GM21526 (cell line): Measurements from ENCODE around the gene METTL26.

Experiments
- ATAC-seq: cut with Tn5 transposase; IDR thresholded peaks from one replicate; pipeline ENCODE4 v1.9.1; 2021; ENCODE audit warnings: moderate library complexity; ENCODE audit not compliant: unreplicated experiment, low FRiP score

The METTL26 gene

GRCh38 chr16:586645-587590, 49.2 kb downstream of the METTL26 start:
- ATAC-seq = no peak

DNA sequence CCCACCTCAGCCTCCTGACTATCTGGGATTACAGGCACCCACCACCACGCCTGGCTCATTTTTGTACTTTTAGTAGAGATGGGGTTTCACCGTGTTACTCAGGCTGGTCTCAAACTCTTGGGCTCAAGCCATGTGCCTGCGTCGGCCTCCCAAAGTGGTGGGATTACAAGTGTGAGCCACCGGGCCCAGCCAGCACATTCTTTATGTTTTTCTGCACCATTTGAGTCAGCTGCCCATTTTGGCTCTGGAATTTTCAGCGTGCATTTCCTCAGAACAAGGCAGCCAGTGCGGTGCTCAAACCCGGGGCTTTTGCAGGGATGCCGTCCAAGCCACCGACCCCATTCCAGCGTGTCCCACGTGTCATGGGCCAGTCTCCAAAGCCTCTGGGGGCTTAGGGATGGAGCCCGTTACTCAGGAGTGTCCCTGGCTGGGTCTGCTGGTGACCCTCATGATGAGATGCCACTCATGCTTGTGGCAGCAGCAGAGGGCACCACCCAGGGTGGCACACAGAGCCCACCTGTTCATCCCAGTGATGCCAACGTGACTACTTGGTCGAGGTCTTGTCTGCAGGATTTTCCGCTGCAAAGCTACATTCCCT, 50.0 kb downstream of the METTL26 start:
- ATAC-seq = no peak

DNA sequence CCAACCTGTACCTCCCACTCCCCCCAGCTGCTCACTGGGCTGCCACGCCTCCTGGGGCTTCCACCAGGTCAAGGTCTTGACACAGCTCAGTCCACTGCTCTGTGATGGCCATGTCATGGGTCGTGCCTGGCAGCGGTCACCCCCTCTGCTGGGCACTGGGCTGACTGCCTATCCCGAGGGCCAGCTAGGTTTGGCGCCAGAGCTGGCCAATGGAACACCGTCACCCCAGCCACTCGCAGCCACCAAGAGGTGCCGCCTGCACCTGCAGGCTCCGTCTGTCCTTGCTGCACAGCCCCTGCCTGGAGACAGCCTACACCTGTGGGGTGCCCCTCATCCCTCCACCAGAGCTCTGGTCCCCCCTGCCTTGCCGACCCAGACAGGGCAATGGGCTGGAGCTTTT, 50.8 kb downstream of the METTL26 start:
- no peak for ATAC-seq
